Measurements from ENCODE around the gene CHST1. TPM values are rescaled to one million over a fixed set of nuclear protein-coding genes. Genes with fewer than 3 reads are reported as not detected.
A peak's percentile ranks its signal among the peaks of the same experiment; 100 is the strongest.

The CHST1 gene
- total RNA-seq, 2 experiments from 2014 or later, result not detected

DNA sequence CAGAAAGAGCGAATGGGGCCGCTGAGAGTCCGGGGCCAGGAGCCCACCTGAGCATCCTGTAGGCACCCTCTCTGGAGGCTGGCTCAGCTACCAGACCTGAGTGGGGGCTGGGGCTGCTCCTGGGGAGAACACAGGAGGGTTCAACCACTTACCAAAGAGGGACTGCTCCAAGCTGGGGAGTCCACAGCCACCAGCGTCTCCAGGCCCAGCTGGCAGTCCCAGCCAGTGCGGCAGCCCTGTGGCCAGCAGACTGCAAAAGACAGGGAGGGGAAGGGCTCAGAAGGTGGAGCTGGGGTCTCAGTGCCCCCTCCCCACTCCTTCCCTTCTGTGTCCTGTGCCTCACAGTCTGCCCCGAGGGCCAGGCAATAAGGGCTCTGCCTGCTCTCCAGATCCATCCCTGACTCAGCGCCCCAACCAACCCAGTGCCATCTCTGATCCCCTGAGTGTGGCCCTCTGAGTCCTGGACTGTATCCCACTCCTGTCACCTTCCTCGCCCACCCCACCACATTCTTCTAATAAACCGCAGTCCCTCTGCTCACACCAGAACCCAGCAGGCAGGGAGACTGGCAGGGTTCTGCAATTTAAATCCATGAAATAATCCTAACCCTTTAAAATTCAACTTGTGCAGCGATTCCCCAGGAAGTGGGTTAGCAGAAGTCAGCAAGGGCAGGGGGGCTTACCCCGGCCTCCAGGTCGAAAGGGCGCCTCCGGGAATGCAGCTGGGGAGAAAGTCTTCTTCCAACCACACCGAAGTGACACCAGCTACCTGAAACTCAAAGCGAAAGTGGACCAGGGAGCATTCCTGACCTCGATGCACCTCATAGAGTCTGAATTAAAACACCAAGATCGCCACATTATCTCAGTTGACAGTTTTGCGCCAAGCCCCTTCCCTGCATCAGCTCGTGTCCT is 13.3 kb downstream of the CHST1 start:
- Histone ChIP-seq H3K27ac (ENCODE audit: low read depth in 1 of 2, low read length in 2 of 2) (no peak overlapping the region), H3K36me3 (ENCODE audit: insufficient read depth, low read length) (no peaks in the 10 kb centered on the region), H3K4me1 (ENCODE audit: insufficient read depth, low read length) (peaks cover 7% of the 10 kb centered on the region), H3K27me3 (ENCODE audit: control insufficient read depth in 1 of 2, insufficient read depth in 2 of 2, low read length in 2 of 2) (peaks cover 0 to 3% of the 10 kb centered on the region in 2 experiments), H3K4me3 (ENCODE audit: low read length) (no peak overlapping the region), H3K9me3 (ENCODE audit: control insufficient read depth in 1 of 2, insufficient read depth in 1 of 2, low read length in 2 of 2) (peaks cover 0 to 11% of the 10 kb centered on the region in 2 experiments)
- POLR2A ChIA-PET, result no interaction called here
- peaks cover 29% of the 10 kb centered on the region for H3K27me3 Mint-ChIP-seq
- peaks cover 6% of the 10 kb centered on the region for H3K4me1 Mint-ChIP-seq (ENCODE audit: low read depth)
- CTCF ChIA-PET, result interaction anchor here (0.7 kb wide), 1 partner anchor 281 kb away, joined by 3 read pairs; no protein-coding TSS in a partner anchor
- no peaks in the 10 kb centered on the region for H3K9me3 Mint-ChIP-seq
- no peak overlapping the region for H3K4me3 Mint-ChIP-seq
- no peak overlapping the region for H3K27ac Mint-ChIP-seq
- no peak for TF ChIP-seq CTCF (IDR thresholded peaks at IDR 0.05)
- ATAC-seq (ENCODE audit: poor library complexity) (no peak), DNase-seq (peak in 2 of 14 experiments; percentile 4 to 27)
- intact Hi-C loops (cut with DNase I, micrococcal nuclease), result no loop called here
- no peaks in the 10 kb centered on the region for H3K36me3 Mint-ChIP-seq (ENCODE audit: low read depth)

DNA sequence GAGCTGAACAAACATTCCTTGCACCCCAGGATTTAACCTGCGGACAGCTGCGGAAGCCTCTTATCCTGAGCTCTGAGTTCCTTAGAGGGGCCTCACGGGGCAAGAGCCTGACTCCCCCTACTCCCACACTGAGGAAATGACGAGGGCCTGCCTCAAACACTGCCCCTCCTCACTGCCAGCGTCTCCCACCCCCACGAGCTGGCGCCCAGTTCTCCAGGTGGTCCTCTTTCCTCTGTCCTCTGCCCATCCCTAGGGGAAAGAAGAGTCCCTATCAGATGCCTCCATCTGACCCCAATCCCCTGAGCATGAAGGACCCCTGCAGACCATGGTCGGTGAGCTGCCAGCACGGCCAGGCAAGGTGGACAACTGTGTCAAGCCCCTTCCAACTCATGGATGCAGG is 14.3 kb downstream of the CHST1 start:
- ChIA-PET POLR2A (no interaction called here), CTCF (no interaction called here)
- H3K4me1 ChIP-seq (ENCODE audit: insufficient read depth, low read length), result peaks cover 7% of the 10 kb centered on the region
- no peak overlapping the region for H3K27ac ChIP-seq (ENCODE audit: low read depth in 1 of 2, low read length in 2 of 2)
- H3K27ac Mint-ChIP-seq, result no peak overlapping the region
- no peak for DNase-seq
- peaks cover 25% of the 10 kb centered on the region for H3K27me3 Mint-ChIP-seq
- H3K9me3 Mint-ChIP-seq, result no peaks in the 10 kb centered on the region
- H3K4me1 Mint-ChIP-seq (ENCODE audit: low read depth), result peaks cover 6% of the 10 kb centered on the region
- H3K27me3 ChIP-seq (ENCODE audit: control insufficient read depth in 1 of 2, insufficient read depth in 2 of 2, low read length in 2 of 2), result peaks cover 0 to 7% of the 10 kb centered on the region in 2 experiments
- no peak for ATAC-seq (ENCODE audit: poor library complexity)
- H3K9me3 ChIP-seq (ENCODE audit: control insufficient read depth in 1 of 2, insufficient read depth in 1 of 2, low read length in 2 of 2), result peaks cover 0 to 11% of the 10 kb centered on the region in 2 experiments
- no peaks in the 10 kb centered on the region for H3K36me3 Mint-ChIP-seq (ENCODE audit: low read depth)
- intact Hi-C loops (cut with DNase I, micrococcal nuclease), result no loop called here
- H3K4me3 Mint-ChIP-seq, result no peak overlapping the region
- H3K36me3 ChIP-seq (ENCODE audit: insufficient read depth, low read length), result no peaks in the 10 kb centered on the region
- no peak overlapping the region for H3K4me3 ChIP-seq (ENCODE audit: low read length)
- TF ChIP-seq CTCF (IDR thresholded peaks at IDR 0.05), result no peak

GRCh38 chr11:45650166-45651095 is 15.0 kb downstream of the CHST1 start:
- Mint-ChIP-seq H3K27me3 (peaks cover 22% of the 10 kb centered on the region), H3K4me3 (no peak overlapping the region), H3K4me1 (ENCODE audit: low read depth) (peaks cover 5% of the 10 kb centered on the region), H3K27ac (no peak overlapping the region), H3K9me3 (no peaks in the 10 kb centered on the region), H3K36me3 (ENCODE audit: low read depth) (no peaks in the 10 kb centered on the region)
- peaks cover 0 to 11% of the 10 kb centered on the region in 2 experiments for H3K9me3 ChIP-seq (ENCODE audit: control insufficient read depth in 1 of 2, insufficient read depth in 1 of 2, low read length in 2 of 2)
- intact Hi-C loops (cut with DNase I, micrococcal nuclease), result no loop called here
- CTCF ChIA-PET, result no interaction called here
- no peak for ATAC-seq (ENCODE audit: poor library complexity)
- no peak overlapping the region for H3K27ac ChIP-seq (ENCODE audit: low read depth in 1 of 2, low read length in 2 of 2)
- POLR2A ChIA-PET, result no interaction called here
- H3K4me3 ChIP-seq (ENCODE audit: low read length), result no peak overlapping the region
- H3K36me3 ChIP-seq (ENCODE audit: insufficient read depth, low read length), result no peaks in the 10 kb centered on the region
- peaks cover 6% of the 10 kb centered on the region for H3K4me1 ChIP-seq (ENCODE audit: insufficient read depth, low read length)
- TF ChIP-seq CTCF (IDR thresholded peaks at IDR 0.05), result no peak
- peaks cover 0 to 7% of the 10 kb centered on the region in 2 experiments for H3K27me3 ChIP-seq (ENCODE audit: control insufficient read depth in 1 of 2, insufficient read depth in 2 of 2, low read length in 2 of 2)
- no peak for DNase-seq

All from CD4-positive, alpha-beta T cell (primary cell).